K562 (cell line): ENCODE results near the gene TUT7. TPM values are rescaled to one million over a fixed set of nuclear protein-coding genes. Genes with fewer than 3 reads are reported as not detected.
A peak's percentile ranks its signal among the peaks of the same experiment; 100 is the strongest.

Experiments
- AFF4 ChIP-seq: sonication (generic); formaldehyde crosslinking; IDR thresholded peaks from 2 replicates; pipeline ENCODE4 v1.8.0; 2023; ENCODE audit warnings: mild to moderate bottlenecking, missing genetic modification reagents
- ARNT ChIP-seq, 2 experiments: fragments of 450-650 bp; IDR thresholded peaks; 2 replicates each; pipeline ENCODE4 v1.6.1; 2016; ENCODE audit warnings: mild to moderate bottlenecking in 1 of 2
- ETV5 ChIP-seq: sonication (generic); formaldehyde crosslinking; IDR thresholded peaks from 2 replicates; pipeline ENCODE4 v1.4.0; 2020; ENCODE audit warnings: low read depth, mild to moderate bottlenecking, missing genetic modification reagents
- FOSL1 ChIP-seq: fragments of 200-800 bp; sonication (Bioruptor generic); conservative IDR thresholded peaks from 2 replicates; pipeline ENCODE4 v1.6.1; 2016; ENCODE audit warnings: missing genetic modification characterization, missing compliant biosample characterization
- FOXP1 ChIP-seq: sonication (generic); formaldehyde crosslinking; IDR thresholded peaks from 2 replicates; pipeline ENCODE4 v1.8.0; 2022; ENCODE audit warnings: mild to moderate bottlenecking, missing genetic modification reagents
- HNRNPUL1 ChIP-seq: fragments of 200-400 bp; formaldehyde crosslinking; IDR thresholded peaks from 2 replicates; pipeline ENCODE4 v1.6.1; 2017; ENCODE audit warnings: low read length
- IFI16 ChIP-seq: fragments of 250-450 bp; sonication (Bioruptor Pico); IDR thresholded peaks from 2 replicates; pipeline ENCODE4 v2.1.2; 2022; ENCODE audit warnings: mild to moderate bottlenecking, inconsistent platforms
- KHSRP ChIP-seq: fragments of 450-650 bp; IDR thresholded peaks from 2 replicates; pipeline ENCODE4 v1.6.1; 2017
- NKRF ChIP-seq: fragments of 450-650 bp; IDR thresholded peaks from 2 replicates; pipeline ENCODE4 v1.6.1; 2016; ENCODE audit warnings: borderline replicate concordance
- PCBP2 ChIP-seq: fragments of 200-400 bp; formaldehyde crosslinking; IDR thresholded peaks from 2 replicates; pipeline ENCODE4 v1.6.1; 2018; ENCODE audit warnings: low read length, low read depth, mild to moderate bottlenecking, moderate library complexity; ENCODE audit not compliant: poor library complexity, severe bottlenecking
- PHF20 ChIP-seq: fragments of 450-650 bp; IDR thresholded peaks from 2 replicates; pipeline ENCODE4 v1.6.1; 2018; ENCODE audit not compliant: partially characterized antibody
- PHF21A ChIP-seq: fragments of 450-650 bp; IDR thresholded peaks from 2 replicates; pipeline ENCODE4 v1.6.1; 2017; ENCODE audit warnings: low read depth, borderline replicate concordance
- POLR2AphosphoS5 ChIP-seq: IDR thresholded peaks from 2 replicates; pipeline ENCODE4 v1.6.1; 2011; ENCODE audit warnings: mild to moderate bottlenecking, low read depth, low read length, moderate library complexity; ENCODE audit not compliant: control insufficient read depth, insufficient read depth
- POLR2H ChIP-seq: IDR thresholded peaks from 2 replicates; pipeline ENCODE4 v1.6.1; 2016; ENCODE audit warnings: missing genetic modification characterization, low read depth, mild to moderate bottlenecking, control low read depth, missing compliant biosample characterization, moderate library complexity
- PTTG1 ChIP-seq: fragments of 450-650 bp; IDR thresholded peaks from 2 replicates; pipeline ENCODE4 v1.6.1; 2016; ENCODE audit warnings: low read depth, mild to moderate bottlenecking, missing genetic modification characterization, missing compliant biosample characterization
- RBFOX2 ChIP-seq: fragments of 200-400 bp; formaldehyde crosslinking; IDR thresholded peaks from 2 replicates; pipeline ENCODE4 v1.6.1; 2017; ENCODE audit warnings: low read depth, mild to moderate bottlenecking, low read length, moderate library complexity
- SMARCA4 ChIP-seq: fragments of 450-650 bp; IDR thresholded peaks from 2 replicates; pipeline ENCODE4 v1.6.1; 2016
- ZBTB17 ChIP-seq: fragments of 450-650 bp; formaldehyde crosslinking; IDR thresholded peaks from 2 replicates; pipeline ENCODE4 v1.4.0; 2020; ENCODE audit warnings: mild to moderate bottlenecking
- ZFX ChIP-seq: sonication (generic); formaldehyde crosslinking; IDR thresholded peaks from 2 replicates; pipeline ENCODE4 v1.8.0; 2022; ENCODE audit warnings: mild to moderate bottlenecking, missing genetic modification reagents, moderate library complexity
- ZNF79 ChIP-seq: fragments of 250-450 bp; sonication (Bioruptor Pico); IDR thresholded peaks from 2 replicates; pipeline ENCODE4 v1.4.0; 2020; ENCODE audit warnings: low read depth, mild to moderate bottlenecking, moderate library complexity
- polyA plus RNA-seq, 8 experiments: library from polyadenylated mRNA; depleted of rRNA in 4 of 8; stranded (reverse) in 5 of 8; unstranded in 3 of 8; fragments of >200 nt; fragmentation: Nextera tagmentation in 2 of 8; fragmentation: Illumina TruSeq in 1 of 8; extraction: Ambion mirVana in 2 of 8; extraction: Trizol in 1 of 8; gene quantifications; 2 replicates each; pipeline versions ENCODE4 v1.2.1 to v1.2.3, GENCODE V29; 2011 to 2014; ENCODE audit warnings: inconsistent platforms in 1 of 8, missing spikeins in 1 of 8
- total RNA-seq, 7 experiments: library from RNA; depleted of rRNA in 6 of 7; stranded (reverse); fragments of >200 nt in 6 of 7; fragmentation: Illumina TruSeq in 2 of 7; extraction: Trizol in 2 of 7; gene quantifications; 2 replicates each; pipeline versions ENCODE4 v1.2.1 to v1.2.3, GENCODE V29; 2011 to 2021; ENCODE audit warnings: low replicate concordance in 1 of 7
- TF ChIP-seq, protein P1 (sequence below): fragments of 200-400 bp; formaldehyde crosslinking; IDR thresholded peaks from 2 replicates; pipeline ENCODE4 v1.6.1; 2017; ENCODE audit warnings: mild to moderate bottlenecking, low read depth, low read length, moderate library complexity

Gene TUT7
- total and polyA plus RNA-seq, 9 of the 15 experiments (the other 6 are each of a cell fraction or from before 2014, with no cell fraction given): 5.9 to 26.9 (median 15.2) TPM

- no peak for TF ChIP-seq IFI16
- TF ChIP-seq FOSL1: no peak
- peak; percentile 95 for TF ChIP-seq ZFX (CRISPR knock-in tag)
- TF ChIP-seq ZNF79 (CRISPR knock-in tag): no peak
- no peak; the same call in 1 of the 2 replicates for TF ChIP-seq AFF4 (CRISPR knock-in tag)
- peak; percentile 65 for TF ChIP-seq POLR2AphosphoS5
- no peak for TF ChIP-seq HNRNPUL1
- no peak for TF ChIP-seq ARNT (IDR thresholded peaks at IDR 0.05)
- no peak for TF ChIP-seq KHSRP
- TF ChIP-seq PCBP2: no peak
- peak; percentile 98 for TF ChIP-seq RBFOX2
- TF ChIP-seq POLR2H (tag): peak; percentile 69
- 0 out of 2 replicates have a peak, but pooled peaks have one; percentile 26 for TF ChIP-seq NKRF
- no peak for TF ChIP-seq ZBTB17
- TF ChIP-seq, protein P1, sequence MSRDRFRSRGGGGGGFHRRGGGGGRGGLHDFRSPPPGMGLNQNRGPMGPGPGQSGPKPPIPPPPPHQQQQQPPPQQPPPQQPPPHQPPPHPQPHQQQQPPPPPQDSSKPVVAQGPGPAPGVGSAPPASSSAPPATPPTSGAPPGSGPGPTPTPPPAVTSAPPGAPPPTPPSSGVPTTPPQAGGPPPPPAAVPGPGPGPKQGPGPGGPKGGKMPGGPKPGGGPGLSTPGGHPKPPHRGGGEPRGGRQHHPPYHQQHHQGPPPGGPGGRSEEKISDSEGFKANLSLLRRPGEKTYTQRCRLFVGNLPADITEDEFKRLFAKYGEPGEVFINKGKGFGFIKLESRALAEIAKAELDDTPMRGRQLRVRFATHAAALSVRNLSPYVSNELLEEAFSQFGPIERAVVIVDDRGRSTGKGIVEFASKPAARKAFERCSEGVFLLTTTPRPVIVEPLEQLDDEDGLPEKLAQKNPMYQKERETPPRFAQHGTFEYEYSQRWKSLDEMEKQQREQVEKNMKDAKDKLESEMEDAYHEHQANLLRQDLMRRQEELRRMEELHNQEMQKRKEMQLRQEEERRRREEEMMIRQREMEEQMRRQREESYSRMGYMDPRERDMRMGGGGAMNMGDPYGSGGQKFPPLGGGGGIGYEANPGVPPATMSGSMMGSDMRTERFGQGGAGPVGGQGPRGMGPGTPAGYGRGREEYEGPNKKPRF: no peak
- no peak for TF ChIP-seq PHF20
- no peak for TF ChIP-seq SMARCA4
- TF ChIP-seq PHF21A: no peak
- TF ChIP-seq ETV5 (CRISPR knock-in tag): no peak; the same call in 1 of the 2 replicates
- no peak for TF ChIP-seq PTTG1 (tag)
- peak; percentile 74; the same call in 1 of the 2 replicates for TF ChIP-seq FOXP1
Measured at GRCh38 chr9:86282077-86282978, 71.9 kb downstream of the TUT7 start, which contains the start of gene ISCA1 (continued).
